Esophagus squamous epithelium (tissue), 4 donors: ENCODE results near the gene P4HTM.

Experiments used
- CTCF ChIP-seq, 6 experiments: fragments of 450-650 bp in 4 of 6; fragments of 200-600 bp in 2 of 6; sonication (generic) in 2 of 6; IDR thresholded peaks; one replicate each; pipeline ENCODE4 v1.5.1; 2016 to 2019; ENCODE audit warnings: antibody characterized with exemption in 6 of 6, mild to moderate bottlenecking in 4 of 6, moderate library complexity in 4 of 6
- POLR2A ChIP-seq, 4 donors: fragments of 450-650 bp; IDR thresholded peaks; one replicate each; pipeline ENCODE4 v1.6.1; 2017; ENCODE audit warnings: antibody characterized with exemption in 4 of 4, mild to moderate bottlenecking in 4 of 4, moderate library complexity in 3 of 4

DNA sequence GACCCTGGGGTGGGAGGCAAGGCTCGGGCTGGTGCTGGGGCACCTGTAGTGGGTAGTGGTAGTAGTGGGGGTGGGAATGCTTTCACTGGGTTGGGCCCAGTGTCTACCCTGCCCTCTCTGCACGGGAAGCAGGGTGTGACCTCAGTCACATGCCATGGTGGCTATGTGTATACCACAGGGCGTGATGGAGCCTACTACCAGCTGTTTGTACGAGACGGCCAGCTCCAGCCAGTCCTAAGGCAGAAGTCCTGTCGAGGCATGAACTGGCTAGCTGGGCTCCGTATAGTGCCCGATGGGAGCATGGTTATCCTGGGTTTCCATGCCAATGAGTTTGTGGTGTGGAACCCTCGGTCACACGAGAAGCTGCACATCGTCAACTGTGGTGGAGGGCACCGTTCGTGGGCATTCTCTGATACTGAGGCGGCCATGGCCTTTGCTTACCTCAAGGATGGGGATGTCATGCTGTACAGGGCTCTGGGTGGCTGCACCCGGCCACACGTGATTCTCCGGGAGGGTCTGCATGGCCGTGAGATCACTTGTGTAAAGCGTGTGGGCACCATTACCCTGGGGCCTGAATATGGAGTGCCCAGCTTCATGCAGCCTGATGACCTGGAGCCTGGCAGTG is 23.2 kb downstream of the P4HTM start:
- TF ChIP-seq CTCF (IDR thresholded peaks at IDR 0.05) (no peak), POLR2A (IDR thresholded peaks at IDR 0.05) (no peak)
